Measurements from ENCODE around the gene MCF2L2.

DNA sequence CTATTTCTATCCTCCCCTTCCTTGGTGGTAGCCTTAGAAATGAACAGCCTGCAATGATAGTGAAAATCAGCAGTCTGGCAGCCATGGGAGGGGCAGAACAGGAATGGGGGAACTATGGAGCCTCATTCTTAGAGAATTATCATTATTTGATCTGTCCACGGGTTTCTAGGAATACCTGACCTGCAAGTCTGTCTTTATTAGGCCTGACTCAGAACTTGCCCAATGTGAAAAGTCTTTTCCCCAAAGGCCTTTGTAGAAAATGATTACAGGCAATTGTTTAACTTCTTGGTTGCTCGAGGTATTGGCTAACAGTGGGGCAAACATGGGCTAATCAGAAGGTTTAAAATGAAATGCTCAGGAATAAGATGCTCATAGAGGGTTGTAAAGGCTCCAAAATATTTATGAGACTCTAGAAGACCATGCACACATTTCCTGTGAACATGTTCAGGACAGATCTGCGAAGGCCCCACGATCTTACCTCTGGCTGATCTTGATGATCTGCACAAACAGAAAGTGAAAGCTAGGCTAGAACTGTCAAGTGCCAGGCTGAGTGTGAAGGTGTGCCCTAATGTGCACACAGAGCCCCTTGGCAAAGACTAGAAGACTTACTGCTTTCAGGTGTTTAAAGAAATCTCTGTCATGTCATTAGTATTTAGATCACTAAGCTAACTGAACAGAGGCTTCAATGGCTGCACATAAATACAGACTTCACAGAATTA, 226.3 kb downstream of the MCF2L2 start:
- TF ChIP-seq, protein P1, sequence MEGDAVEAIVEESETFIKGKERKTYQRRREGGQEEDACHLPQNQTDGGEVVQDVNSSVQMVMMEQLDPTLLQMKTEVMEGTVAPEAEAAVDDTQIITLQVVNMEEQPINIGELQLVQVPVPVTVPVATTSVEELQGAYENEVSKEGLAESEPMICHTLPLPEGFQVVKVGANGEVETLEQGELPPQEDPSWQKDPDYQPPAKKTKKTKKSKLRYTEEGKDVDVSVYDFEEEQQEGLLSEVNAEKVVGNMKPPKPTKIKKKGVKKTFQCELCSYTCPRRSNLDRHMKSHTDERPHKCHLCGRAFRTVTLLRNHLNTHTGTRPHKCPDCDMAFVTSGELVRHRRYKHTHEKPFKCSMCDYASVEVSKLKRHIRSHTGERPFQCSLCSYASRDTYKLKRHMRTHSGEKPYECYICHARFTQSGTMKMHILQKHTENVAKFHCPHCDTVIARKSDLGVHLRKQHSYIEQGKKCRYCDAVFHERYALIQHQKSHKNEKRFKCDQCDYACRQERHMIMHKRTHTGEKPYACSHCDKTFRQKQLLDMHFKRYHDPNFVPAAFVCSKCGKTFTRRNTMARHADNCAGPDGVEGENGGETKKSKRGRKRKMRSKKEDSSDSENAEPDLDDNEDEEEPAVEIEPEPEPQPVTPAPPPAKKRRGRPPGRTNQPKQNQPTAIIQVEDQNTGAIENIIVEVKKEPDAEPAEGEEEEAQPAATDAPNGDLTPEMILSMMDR (conservative IDR thresholded peaks at IDR 0.05): no peak
- TF ChIP-seq EZH2 (IDR thresholded peaks at IDR 0.05; ENCODE audit: low read depth): no peak
